ENCODE results near the gene PTPRH. TPM values are rescaled to one million over a fixed set of nuclear protein-coding genes. Genes with fewer than 3 reads are reported as not detected.
"Not testable (repeated sequence)": the region's sequence is repeated elsewhere in the genome, so short reads cannot be mapped to it uniquely, and the experiment has no call there.

PTPRH gene
- total RNA-seq, 3 donors from 2014 or later (not counting 1 experiment from before 2014, with no cell fraction given), result 0.45 TPM; not detected in 2

GRCh38 chr19:55173186-55173713 lies 36.1 kb downstream of the PTPRH start:
- Mint-ChIP-seq H3K4me3 (peak overlapping the region; percentile 80), H3K36me3 (no peaks in the 10 kb centered on the region), H3K4me1 (peaks cover 9 to 24% of the 10 kb centered on the region in 2 donors), H3K27ac (peak overlapping the region in 1 of 2 donors; percentile 58), H3K9me3 (no peaks in the 10 kb centered on the region), H3K27me3 (ENCODE audit: low read depth in 2 of 2) (peaks cover 52 to 73% of the 10 kb centered on the region in 2 donors)
- peaks cover 44% of the 10 kb centered on the region for H3K27me3 ChIP-seq (ENCODE audit: control insufficient read depth, insufficient read depth, low read length)
- intact Hi-C loops (cut with micrococcal nuclease), result no loop called here
- H3K27ac ChIP-seq (ENCODE audit: low read length), result no peak overlapping the region
- peak overlapping the region; percentile 39 for H3K4me3 ChIP-seq (ENCODE audit: low read length)
- no peak for TF ChIP-seq CTCF (IDR thresholded peaks at IDR 0.05)
- H3K4me1 ChIP-seq (ENCODE audit: control insufficient read depth, insufficient read depth, low read length), result peaks cover 18% of the 10 kb centered on the region
- no peaks in the 10 kb centered on the region for H3K9me3 ChIP-seq (ENCODE audit: control insufficient read depth, insufficient read depth, low read length)
- no peak for DNase-seq
- no peak for ATAC-seq
- WGBS (ENCODE audit: insufficient coverage), result 4% methylated on average over 32 of the region's 32 CpGs
- no peaks in the 10 kb centered on the region for H3K36me3 ChIP-seq (ENCODE audit: control insufficient read depth, insufficient read depth, low read length)

DNA sequence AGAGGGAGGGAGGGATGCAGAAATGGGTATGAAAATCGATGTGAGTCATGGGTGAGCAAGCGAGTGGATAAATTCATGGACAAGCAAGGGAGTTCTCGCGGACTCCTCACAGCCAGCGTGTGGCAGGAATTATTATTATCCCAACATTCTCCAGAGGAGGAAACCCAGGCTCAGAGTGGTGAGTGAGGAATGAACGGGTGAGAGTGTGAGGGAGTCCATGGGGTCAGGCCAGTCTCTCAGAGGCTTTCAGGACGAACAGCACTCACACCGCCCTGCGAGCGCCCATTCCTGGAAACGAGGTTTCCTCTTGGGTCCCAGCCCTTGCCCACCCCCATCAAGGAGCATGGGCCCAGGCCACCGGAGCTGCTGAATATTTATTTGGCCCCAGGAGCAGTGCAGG lies 36.6 kb downstream of the PTPRH start:
- H3K27me3 ChIP-seq (ENCODE audit: control insufficient read depth, insufficient read depth, low read length), result peaks cover 42% of the 10 kb centered on the region
- intact Hi-C loops (cut with micrococcal nuclease), result no loop called here
- no peaks in the 10 kb centered on the region for H3K9me3 ChIP-seq (ENCODE audit: control insufficient read depth, insufficient read depth, low read length)
- no peak overlapping the region for H3K27ac ChIP-seq (ENCODE audit: low read length)
- H3K27me3 Mint-ChIP-seq (ENCODE audit: low read depth in 2 of 2), result peaks cover 55 to 70% of the 10 kb centered on the region in 2 donors
- WGBS (ENCODE audit: insufficient coverage), result 25% methylated on average over 11 of the region's 12 CpGs
- no peak overlapping the region for H3K4me3 ChIP-seq (ENCODE audit: low read length)
- no peak for TF ChIP-seq CTCF (IDR thresholded peaks at IDR 0.05)
- H3K4me1 Mint-ChIP-seq, result peaks cover 9 to 24% of the 10 kb centered on the region in 2 donors
- DNase-seq, result no peak
- peak overlapping the region; percentile 80 for H3K4me3 Mint-ChIP-seq
- H3K36me3 ChIP-seq (ENCODE audit: control insufficient read depth, insufficient read depth, low read length), result no peaks in the 10 kb centered on the region
- H3K4me1 ChIP-seq (ENCODE audit: control insufficient read depth, insufficient read depth, low read length), result peaks cover 18% of the 10 kb centered on the region
- no peak for ATAC-seq
- H3K9me3 Mint-ChIP-seq, result no peaks in the 10 kb centered on the region
- no peaks in the 10 kb centered on the region for H3K36me3 Mint-ChIP-seq
- peak overlapping the region in 1 of 2 donors; percentile 58 for H3K27ac Mint-ChIP-seq

GRCh38 chr19:55172318-55172717 lies 37.0 kb downstream of the PTPRH start:
- H3K9me3 ChIP-seq (ENCODE audit: control insufficient read depth, insufficient read depth, low read length); DNase-seq; H3K9me3 Mint-ChIP-seq; intact Hi-C loops (cut with micrococcal nuclease); H3K36me3 Mint-ChIP-seq; H3K4me3 ChIP-seq (ENCODE audit: low read length); H3K36me3 ChIP-seq (ENCODE audit: control insufficient read depth, insufficient read depth, low read length); H3K27ac ChIP-seq (ENCODE audit: low read length); H3K27ac Mint-ChIP-seq; ATAC-seq: not testable (repeated sequence)
- peaks cover 18% of the 10 kb centered on the region for H3K4me1 ChIP-seq (ENCODE audit: control insufficient read depth, insufficient read depth, low read length)
- H3K4me1 Mint-ChIP-seq, result peaks cover 9 to 24% of the 10 kb centered on the region in 2 donors
- 63% methylated on average over 4 of the region's 9 CpGs for WGBS (ENCODE audit: insufficient coverage)
- H3K27me3 Mint-ChIP-seq (ENCODE audit: low read depth in 2 of 2), result peaks cover 59 to 70% of the 10 kb centered on the region in 2 donors
- H3K27me3 ChIP-seq (ENCODE audit: control insufficient read depth, insufficient read depth, low read length), result peaks cover 44% of the 10 kb centered on the region
- H3K4me3 Mint-ChIP-seq, result peak overlapping the region; percentile 80

DNA sequence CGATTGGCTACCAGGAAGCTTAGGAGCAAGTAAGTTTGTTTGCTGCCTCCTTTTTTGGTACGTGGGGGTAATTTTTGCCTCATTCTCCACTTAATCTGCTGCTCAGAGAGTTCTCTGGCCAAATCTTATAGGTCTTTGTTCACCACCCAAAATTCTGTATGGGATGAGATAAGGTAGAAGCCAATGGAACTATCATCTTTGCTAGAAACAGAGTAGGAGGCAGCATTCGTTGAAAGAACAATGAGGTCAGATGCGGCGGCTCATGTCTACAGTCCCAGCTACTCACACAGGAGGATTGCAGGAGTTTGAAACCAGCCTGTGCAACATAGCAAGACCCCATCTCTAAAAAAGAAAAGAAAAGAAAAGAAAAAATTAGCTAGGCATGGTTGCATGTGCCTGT lies 37.9 kb downstream of the PTPRH start:
- H3K9me3 Mint-ChIP-seq, result no peaks in the 10 kb centered on the region
- Histone ChIP-seq H3K4me3 (ENCODE audit: low read length) (no peak overlapping the region), H3K27me3 (ENCODE audit: control insufficient read depth, insufficient read depth, low read length) (peaks cover 47% of the 10 kb centered on the region), H3K27ac (ENCODE audit: low read length) (no peak overlapping the region), H3K36me3 (ENCODE audit: control insufficient read depth, insufficient read depth, low read length) (no peaks in the 10 kb centered on the region), H3K9me3 (ENCODE audit: control insufficient read depth, insufficient read depth, low read length) (no peaks in the 10 kb centered on the region), H3K4me1 (ENCODE audit: control insufficient read depth, insufficient read depth, low read length) (peaks cover 27% of the 10 kb centered on the region)
- 81% methylated on average over 5 of the region's 5 CpGs for WGBS (ENCODE audit: insufficient coverage)
- intact Hi-C loops (cut with micrococcal nuclease), result no loop called here
- no peaks in the 10 kb centered on the region for H3K36me3 Mint-ChIP-seq
- ATAC-seq (no peak), DNase-seq (no peak)
- H3K4me1 Mint-ChIP-seq, result peaks cover 18 to 32% of the 10 kb centered on the region in 2 donors
- peaks cover 61 to 70% of the 10 kb centered on the region in 2 donors for H3K27me3 Mint-ChIP-seq (ENCODE audit: low read depth in 2 of 2)
- H3K27ac Mint-ChIP-seq, result no peak overlapping the region
- TF ChIP-seq CTCF (IDR thresholded peaks at IDR 0.05), result no peak
- peak overlapping the region; percentile 80 for H3K4me3 Mint-ChIP-seq
